ENCODE data around the gene CAPN2.

The CAPN2 gene

GRCh38 chr1:223755992-223756775, 43.8 kb downstream of the CAPN2 start:
- no peak for TF ChIP-seq CTCF (IDR thresholded peaks at IDR 0.05; ENCODE audit: unreplicated experiment in 3 of 3)
- no peaks in the 10 kb centered on the region for H3K9me3 Mint-ChIP-seq
- H3K4me3 Mint-ChIP-seq, result no peak overlapping the region
- H3K36me3 Mint-ChIP-seq (ENCODE audit: low read depth), result peaks cover 52% of the 10 kb centered on the region
- H3K27me3 Mint-ChIP-seq (ENCODE audit: low read depth), result no peaks in the 10 kb centered on the region
- no peaks in the 10 kb centered on the region for H3K4me1 Mint-ChIP-seq
- no peak overlapping the region for H3K27ac Mint-ChIP-seq

GRCh38 chr1:223756806-223757700, 44.7 kb downstream of the CAPN2 start:
- Mint-ChIP-seq H3K27me3 (ENCODE audit: low read depth) (no peaks in the 10 kb centered on the region), H3K9me3 (no peaks in the 10 kb centered on the region), H3K27ac (no peak overlapping the region), H3K4me3 (no peak overlapping the region), H3K36me3 (ENCODE audit: low read depth) (peaks cover 54% of the 10 kb centered on the region), H3K4me1 (no peaks in the 10 kb centered on the region)
- TF ChIP-seq CTCF (IDR thresholded peaks at IDR 0.05; ENCODE audit: unreplicated experiment in 3 of 3), result no peak

- no peaks in the 10 kb centered on the region for H3K9me3 Mint-ChIP-seq
- no peak overlapping the region for H3K4me3 Mint-ChIP-seq
- H3K4me1 Mint-ChIP-seq, result peaks cover 6% of the 10 kb centered on the region
- H3K27ac Mint-ChIP-seq, result no peak overlapping the region
- no peaks in the 10 kb centered on the region for H3K27me3 Mint-ChIP-seq (ENCODE audit: low read depth)
- no peak for TF ChIP-seq CTCF (IDR thresholded peaks at IDR 0.05; ENCODE audit: unreplicated experiment in 3 of 3)
- peaks cover 54% of the 10 kb centered on the region for H3K36me3 Mint-ChIP-seq (ENCODE audit: low read depth)
Measured at GRCh38 chr1:223758734-223759133, 46.4 kb downstream of the CAPN2 start.

DNA sequence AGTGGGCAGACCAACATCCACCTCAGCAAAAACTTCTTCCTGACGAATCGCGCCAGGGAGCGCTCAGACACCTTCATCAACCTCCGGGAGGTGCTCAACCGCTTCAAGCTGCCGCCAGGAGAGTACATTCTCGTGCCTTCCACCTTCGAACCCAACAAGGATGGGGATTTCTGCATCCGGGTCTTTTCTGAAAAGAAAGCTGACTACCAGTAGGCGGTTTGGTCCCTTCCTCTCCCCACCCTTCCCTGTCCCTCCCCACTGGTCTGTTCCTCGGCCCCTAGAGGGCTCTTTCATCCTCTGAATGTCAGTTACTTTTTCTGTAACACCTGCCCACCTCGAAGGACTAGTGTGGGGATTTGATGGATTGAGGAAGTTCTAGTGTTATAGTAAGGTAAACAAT, 46.9 kb downstream of the CAPN2 start:
- no peak for TF ChIP-seq CTCF (IDR thresholded peaks at IDR 0.05; ENCODE audit: unreplicated experiment in 3 of 3)
- H3K4me3 Mint-ChIP-seq, result no peak overlapping the region
- no peaks in the 10 kb centered on the region for H3K27me3 Mint-ChIP-seq (ENCODE audit: low read depth)
- H3K9me3 Mint-ChIP-seq, result no peaks in the 10 kb centered on the region
- peaks cover 6% of the 10 kb centered on the region for H3K4me1 Mint-ChIP-seq
- no peak overlapping the region for H3K27ac Mint-ChIP-seq
- peaks cover 51% of the 10 kb centered on the region for H3K36me3 Mint-ChIP-seq (ENCODE audit: low read depth)

- no peak overlapping the region for H3K4me3 Mint-ChIP-seq
- peaks cover 53% of the 10 kb centered on the region for H3K36me3 Mint-ChIP-seq (ENCODE audit: low read depth)
- H3K9me3 Mint-ChIP-seq, result no peaks in the 10 kb centered on the region
- H3K4me1 Mint-ChIP-seq, result peaks cover 10% of the 10 kb centered on the region
- H3K27me3 Mint-ChIP-seq (ENCODE audit: low read depth), result no peaks in the 10 kb centered on the region
- H3K27ac Mint-ChIP-seq, result no peak overlapping the region
- TF ChIP-seq CTCF (IDR thresholded peaks at IDR 0.05; ENCODE audit: unreplicated experiment in 3 of 3), result no peak
Measured at GRCh38 chr1:223760833-223761232, 48.5 kb downstream of the CAPN2 start.
